ENCODE data around the gene BICD1.

The BICD1 gene

DNA sequence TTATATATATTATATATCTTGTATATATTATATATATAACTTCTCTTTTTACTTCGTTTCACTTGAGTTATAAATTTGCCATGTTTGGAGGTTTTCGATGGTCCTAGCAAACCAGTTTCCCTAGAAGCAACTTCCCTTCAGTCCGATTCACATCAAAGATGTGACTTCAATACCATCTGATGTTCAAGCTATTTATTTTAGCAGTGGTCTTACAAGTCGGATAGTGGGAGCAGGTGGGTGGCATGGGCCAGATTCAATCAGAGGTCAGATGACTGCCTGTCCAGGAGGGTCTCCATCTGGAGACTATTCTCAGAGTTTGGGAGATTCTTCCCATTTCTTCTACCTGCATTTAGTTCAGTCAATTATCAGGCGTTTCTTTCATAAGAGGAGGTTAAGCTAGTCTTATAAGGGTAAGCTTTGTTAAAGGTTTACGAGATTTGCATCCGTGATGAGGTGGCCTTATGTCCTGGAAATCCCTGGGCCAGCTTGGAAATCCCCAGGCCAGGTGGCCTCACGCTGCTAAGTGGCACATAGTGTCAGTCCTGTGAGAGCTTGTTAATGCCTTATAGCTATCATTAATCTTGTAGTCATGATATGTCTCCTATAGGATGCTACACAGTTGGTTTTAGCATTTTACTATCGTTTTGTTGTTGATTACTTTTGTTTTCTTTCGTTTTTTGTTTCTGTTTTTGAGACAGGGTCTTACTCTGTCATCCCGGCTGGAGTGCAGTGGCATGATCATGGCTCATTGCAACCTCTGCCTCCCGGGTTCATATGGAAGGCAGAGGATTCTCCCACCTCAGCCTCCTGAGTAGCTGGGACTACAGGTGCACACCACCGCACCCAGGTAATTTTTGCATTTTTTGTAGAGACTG is 145.8 kb downstream of the BICD1 start:
- no peak for TF ChIP-seq TAF1 (IDR thresholded peaks at IDR 0.05; ENCODE audit: low read depth)
- no peak for TF ChIP-seq CREB1 (IDR thresholded peaks at IDR 0.05; ENCODE audit: low read depth)
- TF ChIP-seq, protein P1, sequence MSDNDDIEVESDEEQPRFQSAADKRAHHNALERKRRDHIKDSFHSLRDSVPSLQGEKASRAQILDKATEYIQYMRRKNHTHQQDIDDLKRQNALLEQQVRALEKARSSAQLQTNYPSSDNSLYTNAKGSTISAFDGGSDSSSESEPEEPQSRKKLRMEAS (IDR thresholded peaks at IDR 0.05) = no peak
- no peak for TF ChIP-seq RAD21 (IDR thresholded peaks at IDR 0.05; ENCODE audit: low read depth)
- TF ChIP-seq FOXM1 (IDR thresholded peaks at IDR 0.05; ENCODE audit: borderline replicate concordance, low read depth) = no peak
- TF ChIP-seq, protein P2, sequence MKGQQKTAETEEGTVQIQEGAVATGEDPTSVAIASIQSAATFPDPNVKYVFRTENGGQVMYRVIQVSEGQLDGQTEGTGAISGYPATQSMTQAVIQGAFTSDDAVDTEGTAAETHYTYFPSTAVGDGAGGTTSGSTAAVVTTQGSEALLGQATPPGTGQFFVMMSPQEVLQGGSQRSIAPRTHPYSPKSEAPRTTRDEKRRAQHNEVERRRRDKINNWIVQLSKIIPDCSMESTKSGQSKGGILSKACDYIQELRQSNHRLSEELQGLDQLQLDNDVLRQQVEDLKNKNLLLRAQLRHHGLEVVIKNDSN (IDR thresholded peaks at IDR 0.05) = no peak
- no peak for TF ChIP-seq TEAD4 (IDR thresholded peaks at IDR 0.05)
- TF ChIP-seq YY1 (IDR thresholded peaks at IDR 0.05; ENCODE audit: low read depth) = no peak
- no peak for TF ChIP-seq REST (IDR thresholded peaks at IDR 0.05; ENCODE audit: low read depth)
- no peak for TF ChIP-seq EP300 (IDR thresholded peaks at IDR 0.05; ENCODE audit: borderline replicate concordance)
- no peak for TF ChIP-seq TCF12 (IDR thresholded peaks at IDR 0.05; ENCODE audit: low read depth)
- no peak for TF ChIP-seq EGR1 (IDR thresholded peaks at IDR 0.05)
- TF ChIP-seq CEBPB (IDR thresholded peaks at IDR 0.05) = no peak
- TF ChIP-seq ZBTB7A (IDR thresholded peaks at IDR 0.05; ENCODE audit: low read depth) = no peak

GRCh38 chr12:32253154-32253790 is 146.6 kb downstream of the BICD1 start:
- no peak for TF ChIP-seq TAF1 (IDR thresholded peaks at IDR 0.05; ENCODE audit: low read depth)
- TF ChIP-seq CEBPB (IDR thresholded peaks at IDR 0.05) = no peak
- TF ChIP-seq TEAD4 (IDR thresholded peaks at IDR 0.05) = no peak
- TF ChIP-seq ZBTB7A (IDR thresholded peaks at IDR 0.05; ENCODE audit: low read depth) = no peak
- TF ChIP-seq EGR1 (IDR thresholded peaks at IDR 0.05) = no peak
- no peak for TF ChIP-seq YY1 (IDR thresholded peaks at IDR 0.05; ENCODE audit: low read depth)
- TF ChIP-seq FOXM1 (IDR thresholded peaks at IDR 0.05; ENCODE audit: borderline replicate concordance, low read depth) = no peak
- no peak for TF ChIP-seq RAD21 (IDR thresholded peaks at IDR 0.05; ENCODE audit: low read depth)

GRCh38 chr12:32254260-32254956 is 147.8 kb downstream of the BICD1 start:
- TF ChIP-seq NFIC (IDR thresholded peaks at IDR 0.05) (no peak), EGR1 (IDR thresholded peaks at IDR 0.05) (no peak), TEAD4 (IDR thresholded peaks at IDR 0.05) (no peak), FOXM1 (IDR thresholded peaks at IDR 0.05; ENCODE audit: borderline replicate concordance, low read depth) (no peak), YY1 (IDR thresholded peaks at IDR 0.05; ENCODE audit: low read depth) (no peak), EP300 (IDR thresholded peaks at IDR 0.05; ENCODE audit: borderline replicate concordance) (no peak), ZBTB7A (IDR thresholded peaks at IDR 0.05; ENCODE audit: low read depth) (no peak), CEBPB (IDR thresholded peaks at IDR 0.05) (no peak), TCF12 (IDR thresholded peaks at IDR 0.05; ENCODE audit: low read depth) (no peak), CREB1 (IDR thresholded peaks at IDR 0.05; ENCODE audit: low read depth) (no peak), TAF1 (IDR thresholded peaks at IDR 0.05; ENCODE audit: low read depth) (no peak), RAD21 (IDR thresholded peaks at IDR 0.05; ENCODE audit: low read depth) (no peak), REST (IDR thresholded peaks at IDR 0.05; ENCODE audit: low read depth) (no peak)
- TF ChIP-seq, protein P1 (IDR thresholded peaks at IDR 0.05) = no peak
- TF ChIP-seq, protein P2 (IDR thresholded peaks at IDR 0.05) = no peak

DNA sequence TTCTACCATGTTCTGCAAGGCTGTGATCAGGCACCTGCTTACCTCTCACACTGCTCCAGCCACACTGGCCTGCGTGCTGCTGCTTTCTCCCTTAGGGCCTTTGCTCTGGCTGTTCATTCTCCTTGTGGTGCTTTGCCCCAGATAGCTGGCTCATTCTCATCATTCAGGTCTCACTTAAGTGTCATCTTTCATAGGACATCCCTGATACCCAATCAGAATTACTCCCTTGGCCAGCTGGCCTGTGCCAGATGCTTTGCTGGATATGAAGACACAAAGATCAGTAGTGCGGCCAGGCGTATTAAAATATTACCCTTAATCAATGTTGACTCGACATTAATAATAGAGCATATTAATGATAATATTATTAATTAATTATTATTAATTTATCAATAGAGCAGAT is 148.9 kb downstream of the BICD1 start:
- TF ChIP-seq TEAD4 (IDR thresholded peaks at IDR 0.05) = no peak
- no peak for TF ChIP-seq ZBTB7A (IDR thresholded peaks at IDR 0.05; ENCODE audit: low read depth)
- TF ChIP-seq, protein P2 (IDR thresholded peaks at IDR 0.05) = no peak
- TF ChIP-seq RAD21 (IDR thresholded peaks at IDR 0.05; ENCODE audit: low read depth) = no peak
- no peak for TF ChIP-seq NFIC (IDR thresholded peaks at IDR 0.05)
- no peak for TF ChIP-seq YY1 (IDR thresholded peaks at IDR 0.05; ENCODE audit: low read depth)
- no peak for TF ChIP-seq CEBPB (IDR thresholded peaks at IDR 0.05)
- TF ChIP-seq EP300 (IDR thresholded peaks at IDR 0.05; ENCODE audit: borderline replicate concordance) = no peak
- no peak for TF ChIP-seq TAF1 (IDR thresholded peaks at IDR 0.05; ENCODE audit: low read depth)
- TF ChIP-seq REST (IDR thresholded peaks at IDR 0.05; ENCODE audit: low read depth) = no peak
- TF ChIP-seq CREB1 (IDR thresholded peaks at IDR 0.05; ENCODE audit: low read depth) = no peak
